Progenitor cell of endocrine pancreas (in vitro differentiated cells): ENCODE results near the gene CEP44. TPM values are rescaled to one million over a fixed set of nuclear protein-coding genes. Genes with fewer than 3 reads are reported as not detected.

Experiments
- DNase-seq: peaks from one replicate; pipeline ENCODE4 v3.0.0; 2021; ENCODE audit warnings: low spot score; ENCODE audit not compliant: unreplicated experiment
- H3K27ac Mint-ChIP-seq: 2 replicates; pipeline ENCODE4 v1.8.0; 2021; ENCODE audit warnings: mild to moderate bottlenecking, moderate library complexity, mixed read lengths
- H3K27me3 Mint-ChIP-seq: 2 replicates; pipeline ENCODE4 v1.8.0; 2021; ENCODE audit warnings: mixed read lengths
- H3K36me3 Mint-ChIP-seq: 2 replicates; pipeline ENCODE4 v1.8.0; 2022; ENCODE audit warnings: mixed read lengths; ENCODE audit not compliant: insufficient read depth
- H3K4me1 Mint-ChIP-seq: 2 replicates; pipeline ENCODE4 v1.8.0; 2021; ENCODE audit warnings: low read depth, mixed read lengths
- H3K4me3 Mint-ChIP-seq: 2 replicates; pipeline ENCODE4 v1.8.0; 2021; ENCODE audit warnings: low read depth, mild to moderate bottlenecking, moderate library complexity, mixed read lengths
- H3K9me3 Mint-ChIP-seq: 2 replicates; pipeline ENCODE4 v1.8.0; 2021; ENCODE audit warnings: low read depth, mixed read lengths
- total RNA-seq: library from RNA; stranded (reverse); gene quantifications from 2 replicates; pipeline ENCODE4 v1.2.1, GENCODE V29; 2021
- TF ChIP-seq, protein P1 (sequence below): fragments of 200-600 bp; sonication (generic); IDR thresholded peaks from one replicate; pipeline ENCODE4 v1.5.0; 2021; ENCODE audit warnings: antibody characterized with exemption, mild to moderate bottlenecking; ENCODE audit not compliant: unreplicated experiment

Gene CEP44
- total RNA-seq, 1 donor from 2014 or later, result 16.1 TPM

DNA sequence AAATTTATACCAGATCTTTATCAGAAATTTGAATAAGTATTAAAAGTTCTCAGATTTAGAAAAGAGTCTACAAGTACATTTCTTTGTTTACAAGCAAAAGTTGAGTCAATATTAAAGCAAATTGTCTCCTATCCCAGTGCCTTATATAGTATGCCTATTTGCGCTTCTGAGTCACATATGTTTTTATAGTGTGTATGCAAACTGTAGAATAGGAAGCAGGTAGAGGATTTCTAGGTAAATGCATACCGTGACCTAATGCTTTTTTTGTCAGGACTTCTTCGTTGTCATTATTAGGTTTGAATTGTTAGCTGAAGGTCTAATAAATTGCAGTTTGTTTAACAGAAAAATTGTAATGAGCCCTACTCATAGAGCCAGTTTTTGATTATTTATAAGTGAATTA lies 22.2 kb downstream of the CEP44 start:
- H3K4me3 Mint-ChIP-seq, result no peak overlapping the region
- no peaks in the 10 kb centered on the region for H3K4me1 Mint-ChIP-seq
- no peak overlapping the region for H3K27ac Mint-ChIP-seq
- no peak for DNase-seq
- peaks cover 6% of the 10 kb centered on the region for H3K36me3 Mint-ChIP-seq
- TF ChIP-seq, protein P1, sequence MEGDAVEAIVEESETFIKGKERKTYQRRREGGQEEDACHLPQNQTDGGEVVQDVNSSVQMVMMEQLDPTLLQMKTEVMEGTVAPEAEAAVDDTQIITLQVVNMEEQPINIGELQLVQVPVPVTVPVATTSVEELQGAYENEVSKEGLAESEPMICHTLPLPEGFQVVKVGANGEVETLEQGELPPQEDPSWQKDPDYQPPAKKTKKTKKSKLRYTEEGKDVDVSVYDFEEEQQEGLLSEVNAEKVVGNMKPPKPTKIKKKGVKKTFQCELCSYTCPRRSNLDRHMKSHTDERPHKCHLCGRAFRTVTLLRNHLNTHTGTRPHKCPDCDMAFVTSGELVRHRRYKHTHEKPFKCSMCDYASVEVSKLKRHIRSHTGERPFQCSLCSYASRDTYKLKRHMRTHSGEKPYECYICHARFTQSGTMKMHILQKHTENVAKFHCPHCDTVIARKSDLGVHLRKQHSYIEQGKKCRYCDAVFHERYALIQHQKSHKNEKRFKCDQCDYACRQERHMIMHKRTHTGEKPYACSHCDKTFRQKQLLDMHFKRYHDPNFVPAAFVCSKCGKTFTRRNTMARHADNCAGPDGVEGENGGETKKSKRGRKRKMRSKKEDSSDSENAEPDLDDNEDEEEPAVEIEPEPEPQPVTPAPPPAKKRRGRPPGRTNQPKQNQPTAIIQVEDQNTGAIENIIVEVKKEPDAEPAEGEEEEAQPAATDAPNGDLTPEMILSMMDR, result no peak
- H3K9me3 Mint-ChIP-seq, result no peaks in the 10 kb centered on the region
- H3K27me3 Mint-ChIP-seq, result no peaks in the 10 kb centered on the region

- Mint-ChIP-seq H3K36me3 (peaks cover 6% of the 10 kb centered on the region), H3K4me1 (no peaks in the 10 kb centered on the region), H3K9me3 (no peaks in the 10 kb centered on the region), H3K27me3 (no peaks in the 10 kb centered on the region), H3K4me3 (no peak overlapping the region), H3K27ac (no peak overlapping the region)
- DNase-seq, result no peak
- TF ChIP-seq, protein P1, result no peak
Measured at GRCh38 chr4:174307694-174308093, 24.0 kb downstream of the CEP44 start.

DNA sequence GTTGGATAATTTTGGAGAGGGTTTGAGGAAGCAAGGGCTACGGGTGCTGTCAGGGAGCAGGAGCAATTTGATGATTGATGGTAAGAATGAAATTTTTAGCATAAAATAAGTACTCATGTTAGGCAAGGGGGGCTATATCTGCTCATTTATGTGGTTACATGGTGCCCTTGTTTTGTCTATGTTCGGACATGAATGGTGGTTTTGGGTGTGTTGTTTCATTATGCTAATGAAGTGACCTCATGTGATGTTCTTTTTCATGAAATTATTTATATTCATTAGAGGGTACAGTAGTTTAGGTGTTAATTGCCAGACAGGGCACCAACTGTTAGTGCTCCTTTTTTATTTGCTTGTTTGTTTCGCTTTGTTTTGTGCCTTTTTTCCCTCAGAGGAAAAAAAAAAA lies 29.3 kb downstream of the CEP44 start:
- Mint-ChIP-seq H3K9me3 (no peaks in the 10 kb centered on the region), H3K27ac (no peak overlapping the region), H3K4me3 (no peak overlapping the region), H3K4me1 (no peaks in the 10 kb centered on the region), H3K27me3 (no peaks in the 10 kb centered on the region), H3K36me3 (peaks cover 6% of the 10 kb centered on the region)
- TF ChIP-seq, protein P1, result no peak
- DNase-seq, result no peak

DNA sequence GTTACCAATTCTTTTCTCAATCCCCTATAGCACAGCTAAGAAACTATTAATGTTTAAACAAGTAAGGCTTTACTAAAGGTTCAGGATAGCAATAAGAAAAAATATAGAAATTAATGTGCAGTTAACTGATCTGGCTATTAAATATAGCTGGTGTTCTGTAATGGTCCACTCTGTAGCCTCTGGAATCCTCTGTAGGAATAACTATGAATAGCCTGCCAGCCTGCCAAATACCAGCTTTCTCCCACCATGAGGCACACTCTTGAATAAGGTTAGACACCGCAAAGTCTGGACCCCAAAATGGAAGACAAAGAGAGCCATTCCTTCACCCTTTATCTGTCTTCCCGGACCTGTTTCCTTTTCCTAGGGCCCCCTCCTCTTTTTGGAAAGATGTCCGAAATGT lies 30.6 kb downstream of the CEP44 start:
- Mint-ChIP-seq H3K4me1 (no peaks in the 10 kb centered on the region), H3K9me3 (no peaks in the 10 kb centered on the region), H3K27ac (no peak overlapping the region), H3K4me3 (no peak overlapping the region), H3K36me3 (peaks cover 4% of the 10 kb centered on the region), H3K27me3 (no peaks in the 10 kb centered on the region)
- TF ChIP-seq, protein P1, result no peak
- no peak for DNase-seq

GRCh38 chr4:174314770-174315169 lies 31.1 kb downstream of the CEP44 start:
- Mint-ChIP-seq H3K4me3 (no peak overlapping the region), H3K36me3 (peaks cover 4% of the 10 kb centered on the region), H3K9me3 (no peaks in the 10 kb centered on the region), H3K27ac (no peak overlapping the region), H3K27me3 (no peaks in the 10 kb centered on the region), H3K4me1 (no peaks in the 10 kb centered on the region)
- no peak for DNase-seq
- TF ChIP-seq, protein P1, result no peak
